ENCODE results near the gene HIVEP2. TPM values are rescaled to one million over a fixed set of nuclear protein-coding genes. Genes with fewer than 3 reads are reported as not detected.

HIVEP2 gene
- total RNA-seq, 1 experiment from 2014 or later: 9.1 TPM

GRCh38 chr6:142900227-142900971 is 44.6 kb downstream of the HIVEP2 start:
- ATAC-seq: no peak
- no TSS peak for BruUV-seq (replicated peaks)
- Histone ChIP-seq H2AFZ (ENCODE audit: low read length) (no peak overlapping the region), H4K20me1 (ENCODE audit: low read length) (no peaks in the 10 kb centered on the region), H3K4me1 (ENCODE audit: insufficient read depth, low read length) (peaks cover 33% of the 10 kb centered on the region), H3K27me3 (ENCODE audit: low read length) (no peaks in the 10 kb centered on the region), H3K27ac (ENCODE audit: low read length) (no peak overlapping the region), H3K9ac (ENCODE audit: low read length) (no peak overlapping the region), H3K79me2 (ENCODE audit: low read length) (peaks cover 34% of the 10 kb centered on the region), H3K36me3 (ENCODE audit: low read depth, low read length) (no peaks in the 10 kb centered on the region), H3F3A (ENCODE audit: low read length, unreplicated experiment) (no peaks in the 10 kb centered on the region), H3K4me3 (ENCODE audit: low read length) (no peak overlapping the region), H3K9me2 (replicated peaks; ENCODE audit: low read length) (no peaks in the 10 kb centered on the region), H3K9me3 (ENCODE audit: low read length) (no peaks in the 10 kb centered on the region), H3K4me2 (ENCODE audit: low read length) (no peak overlapping the region)
- POLR2A ChIA-PET (ENCODE audit: unreplicated experiment): no interaction called here
- DNase-seq: no peak
- intact Hi-C loops (cut with micrococcal nuclease): loop anchor here (5.0 to 10.0 kb wide), 2 partner anchors 42 to 426 kb away; no protein-coding TSS in a partner anchor
- no peak for TF ChIP-seq EZH2 (IDR thresholded peaks at IDR 0.05; ENCODE audit: low read length, unreplicated experiment)
- TF ChIP-seq EZH2phosphoT487 (IDR thresholded peaks at IDR 0.05; ENCODE audit: borderline replicate concordance, low read length): no peak
- TF ChIP-seq CTCF (conservative IDR thresholded peaks at IDR 0.05; ENCODE audit: low read depth, low read length): no peak
- CTCF ChIA-PET: no interaction called here

- Histone ChIP-seq H3K36me3 (ENCODE audit: low read depth, low read length) (no peaks in the 10 kb centered on the region), H3K9me3 (ENCODE audit: low read length) (no peaks in the 10 kb centered on the region), H3K9me2 (replicated peaks; ENCODE audit: low read length) (no peaks in the 10 kb centered on the region), H4K20me1 (ENCODE audit: low read length) (no peaks in the 10 kb centered on the region), H3K4me1 (ENCODE audit: insufficient read depth, low read length) (peaks cover 26% of the 10 kb centered on the region), H3K27me3 (ENCODE audit: low read length) (no peaks in the 10 kb centered on the region), H3F3A (ENCODE audit: low read length, unreplicated experiment) (no peaks in the 10 kb centered on the region), H3K79me2 (ENCODE audit: low read length) (peaks cover 22% of the 10 kb centered on the region), H3K9ac (ENCODE audit: low read length) (no peak overlapping the region), H2AFZ (ENCODE audit: low read length) (no peak overlapping the region), H3K27ac (ENCODE audit: low read length) (no peak overlapping the region), H3K4me3 (ENCODE audit: low read length) (no peak overlapping the region), H3K4me2 (ENCODE audit: low read length) (no peak overlapping the region)
- POLR2A ChIA-PET (ENCODE audit: unreplicated experiment): no interaction called here
- TF ChIP-seq EZH2 (IDR thresholded peaks at IDR 0.05; ENCODE audit: low read length, unreplicated experiment) (no peak), EZH2phosphoT487 (IDR thresholded peaks at IDR 0.05; ENCODE audit: borderline replicate concordance, low read length) (no peak), CTCF (conservative IDR thresholded peaks at IDR 0.05; ENCODE audit: low read depth, low read length) (no peak)
- ATAC-seq (no peak), DNase-seq (no peak)
- no TSS peak for BruUV-seq (replicated peaks)
- intact Hi-C loops (cut with micrococcal nuclease): no loop called here
- CTCF ChIA-PET: no interaction called here
These were observed 45.8 kb downstream of the HIVEP2 start for GRCh38 chr6:142898927-142899895.

All from PC-3 (cell line).